ENCODE measurements around the gene CASQ2.

The CASQ2 gene

GRCh38 chr1:115718011-115718754 lies 50.3 kb downstream of the CASQ2 start:
- TF ChIP-seq EZH2 (optimal IDR thresholded peaks at IDR 0.05; ENCODE audit: low read depth, low read length) (no peak), CTCF (IDR thresholded peaks at IDR 0.05; ENCODE audit: low read length) (no peak), EZH2phosphoT487 (IDR thresholded peaks at IDR 0.05; ENCODE audit: low read length) (no peak)
- Histone ChIP-seq H3K9ac (ENCODE audit: low read length) (no peak overlapping the region), H3F3A (ENCODE audit: insufficient read depth, low read length) (no peaks in the 10 kb centered on the region), H3K27me3 (replicated peaks; ENCODE audit: insufficient read depth, low read length) (no peaks in the 10 kb centered on the region), H2AFZ (ENCODE audit: low read length) (no peak overlapping the region), H3K4me2 (ENCODE audit: low read depth, low read length) (no peak overlapping the region), H3K36me3 (replicated peaks; ENCODE audit: insufficient read depth, low read length) (no peaks in the 10 kb centered on the region), H3K9me3 (replicated peaks; ENCODE audit: insufficient read depth, low read length) (no peaks in the 10 kb centered on the region), H4K20me1 (ENCODE audit: insufficient read depth, low read length) (no peaks in the 10 kb centered on the region), H3K4me3 (ENCODE audit: low read length) (no peak overlapping the region), H3K9me2 (replicated peaks; ENCODE audit: insufficient read depth, low read length) (no peaks in the 10 kb centered on the region), H3K79me2 (ENCODE audit: low read length) (no peaks in the 10 kb centered on the region), H3K4me1 (ENCODE audit: low read length) (no peaks in the 10 kb centered on the region), H3K27ac (ENCODE audit: low read length) (no peak overlapping the region)
- DNase-seq: no peak

GRCh38 chr1:115717541-115717940 lies 51.0 kb downstream of the CASQ2 start:
- no peaks in the 10 kb centered on the region for H3K9me3 ChIP-seq (replicated peaks; ENCODE audit: insufficient read depth, low read length)
- TF ChIP-seq EZH2phosphoT487 (IDR thresholded peaks at IDR 0.05; ENCODE audit: low read length) (no peak), CTCF (IDR thresholded peaks at IDR 0.05; ENCODE audit: low read length) (peak; percentile 24), EZH2 (optimal IDR thresholded peaks at IDR 0.05; ENCODE audit: low read depth, low read length) (no peak)
- H2AFZ ChIP-seq (ENCODE audit: low read length): no peak overlapping the region
- H3K36me3 ChIP-seq (replicated peaks; ENCODE audit: insufficient read depth, low read length): no peaks in the 10 kb centered on the region
- no peaks in the 10 kb centered on the region for H3K9me2 ChIP-seq (replicated peaks; ENCODE audit: insufficient read depth, low read length)
- no peaks in the 10 kb centered on the region for H3K4me1 ChIP-seq (ENCODE audit: low read length)
- peak; percentile 26 for DNase-seq
- H3K9ac ChIP-seq (ENCODE audit: low read length): no peak overlapping the region
- no peak overlapping the region for H3K4me3 ChIP-seq (ENCODE audit: low read length)
- H4K20me1 ChIP-seq (ENCODE audit: insufficient read depth, low read length): no peaks in the 10 kb centered on the region
- no peaks in the 10 kb centered on the region for H3F3A ChIP-seq (ENCODE audit: insufficient read depth, low read length)
- no peak overlapping the region for H3K4me2 ChIP-seq (ENCODE audit: low read depth, low read length)
- H3K27me3 ChIP-seq (replicated peaks; ENCODE audit: insufficient read depth, low read length): no peaks in the 10 kb centered on the region
- H3K27ac ChIP-seq (ENCODE audit: low read length): no peak overlapping the region
- H3K79me2 ChIP-seq (ENCODE audit: low read length): no peaks in the 10 kb centered on the region

DNA sequence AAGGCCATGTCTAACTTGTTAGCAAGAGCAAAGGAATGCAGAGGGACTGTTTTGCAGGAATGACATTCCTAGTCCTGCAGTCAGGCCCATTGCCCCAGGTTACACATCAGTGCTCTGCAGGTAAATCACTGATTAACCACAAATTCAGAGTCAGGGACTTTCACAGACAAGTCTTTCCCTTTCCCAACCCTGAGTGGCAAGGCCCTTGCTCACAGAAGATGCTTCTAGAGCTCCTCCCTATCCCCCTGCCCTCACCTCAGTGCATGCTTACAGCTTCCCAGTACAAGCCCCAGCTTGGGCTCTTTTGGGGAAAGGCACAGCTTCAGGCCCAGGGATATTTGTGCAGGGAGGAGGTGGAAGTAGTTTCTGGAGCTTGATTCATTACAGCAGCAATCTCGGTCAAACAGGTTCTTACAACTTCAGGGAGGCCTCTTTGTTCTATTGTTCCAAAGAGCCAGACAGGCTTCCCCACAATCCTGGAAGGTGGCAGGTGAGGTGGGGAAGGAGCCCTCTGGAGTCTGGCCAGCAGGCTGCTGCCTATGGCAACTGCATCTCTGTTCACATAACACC lies 53.9 kb downstream of the CASQ2 start:
- Histone ChIP-seq H3K27me3 (replicated peaks; ENCODE audit: insufficient read depth, low read length) (no peaks in the 10 kb centered on the region), H3K27ac (ENCODE audit: low read length) (no peak overlapping the region), H3K9ac (ENCODE audit: low read length) (no peak overlapping the region), H3K4me1 (ENCODE audit: low read length) (no peaks in the 10 kb centered on the region), H3K4me2 (ENCODE audit: low read depth, low read length) (no peak overlapping the region), H3F3A (ENCODE audit: insufficient read depth, low read length) (no peaks in the 10 kb centered on the region), H3K9me2 (replicated peaks; ENCODE audit: insufficient read depth, low read length) (no peaks in the 10 kb centered on the region), H3K79me2 (ENCODE audit: low read length) (no peaks in the 10 kb centered on the region), H3K4me3 (ENCODE audit: low read length) (no peak overlapping the region), H3K9me3 (replicated peaks; ENCODE audit: insufficient read depth, low read length) (no peaks in the 10 kb centered on the region), H2AFZ (ENCODE audit: low read length) (no peak overlapping the region), H3K36me3 (replicated peaks; ENCODE audit: insufficient read depth, low read length) (no peaks in the 10 kb centered on the region), H4K20me1 (ENCODE audit: insufficient read depth, low read length) (no peaks in the 10 kb centered on the region)
- no peak for TF ChIP-seq EZH2 (optimal IDR thresholded peaks at IDR 0.05; ENCODE audit: low read depth, low read length)
- TF ChIP-seq CTCF (IDR thresholded peaks at IDR 0.05; ENCODE audit: low read length): no peak
- no peak for TF ChIP-seq EZH2phosphoT487 (IDR thresholded peaks at IDR 0.05; ENCODE audit: low read length)
- DNase-seq: no peak

Measured in MM.1S (cell line).